ENCODE results near the gene KLHDC4.

The KLHDC4 gene

DNA sequence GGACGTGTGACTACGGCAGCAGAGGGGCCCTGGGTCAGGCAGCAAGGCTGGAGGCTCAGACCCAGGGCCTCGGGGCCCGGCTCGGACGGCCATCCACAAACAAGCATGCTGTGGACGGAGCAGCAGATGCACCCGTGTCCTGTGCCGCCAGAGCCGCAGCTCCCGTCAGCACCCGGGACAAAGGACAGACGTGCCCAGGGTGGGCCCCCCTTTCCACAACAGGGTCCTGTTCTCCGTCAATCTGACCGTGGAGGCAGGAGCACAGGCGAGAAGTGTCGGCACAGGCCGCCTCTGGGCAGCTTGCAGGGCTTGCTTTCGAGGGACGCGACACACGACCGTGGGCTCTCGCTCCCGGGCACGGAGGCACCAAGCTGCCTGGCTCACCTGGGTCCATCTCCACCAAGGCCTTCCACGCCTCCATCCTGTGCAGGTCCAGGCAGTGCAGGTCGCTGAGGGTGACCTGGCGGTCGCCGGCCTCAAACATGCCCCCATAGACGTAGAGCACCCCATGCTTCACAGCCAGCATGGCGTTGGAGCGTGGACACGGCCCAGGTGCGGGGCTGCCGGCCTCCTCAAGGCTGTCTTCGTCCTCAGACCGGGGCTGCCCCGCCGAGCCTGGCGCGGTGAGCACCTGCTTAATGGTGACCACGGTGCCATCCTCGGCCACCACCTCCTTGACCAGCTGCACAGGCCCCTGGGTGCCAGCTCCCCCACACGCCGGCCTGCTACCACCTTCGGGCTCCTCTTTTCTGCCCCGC, 56.7 kb downstream of the KLHDC4 start:
- H3K27me3 ChIP-seq: no peaks in the 10 kb centered on the region
- H3K9me3 ChIP-seq: no peaks in the 10 kb centered on the region
- TF ChIP-seq, protein P1, sequence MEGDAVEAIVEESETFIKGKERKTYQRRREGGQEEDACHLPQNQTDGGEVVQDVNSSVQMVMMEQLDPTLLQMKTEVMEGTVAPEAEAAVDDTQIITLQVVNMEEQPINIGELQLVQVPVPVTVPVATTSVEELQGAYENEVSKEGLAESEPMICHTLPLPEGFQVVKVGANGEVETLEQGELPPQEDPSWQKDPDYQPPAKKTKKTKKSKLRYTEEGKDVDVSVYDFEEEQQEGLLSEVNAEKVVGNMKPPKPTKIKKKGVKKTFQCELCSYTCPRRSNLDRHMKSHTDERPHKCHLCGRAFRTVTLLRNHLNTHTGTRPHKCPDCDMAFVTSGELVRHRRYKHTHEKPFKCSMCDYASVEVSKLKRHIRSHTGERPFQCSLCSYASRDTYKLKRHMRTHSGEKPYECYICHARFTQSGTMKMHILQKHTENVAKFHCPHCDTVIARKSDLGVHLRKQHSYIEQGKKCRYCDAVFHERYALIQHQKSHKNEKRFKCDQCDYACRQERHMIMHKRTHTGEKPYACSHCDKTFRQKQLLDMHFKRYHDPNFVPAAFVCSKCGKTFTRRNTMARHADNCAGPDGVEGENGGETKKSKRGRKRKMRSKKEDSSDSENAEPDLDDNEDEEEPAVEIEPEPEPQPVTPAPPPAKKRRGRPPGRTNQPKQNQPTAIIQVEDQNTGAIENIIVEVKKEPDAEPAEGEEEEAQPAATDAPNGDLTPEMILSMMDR (IDR thresholded peaks at IDR 0.05; ENCODE audit: low read depth, low read length): no peak
- no peak overlapping the region for H3K4me3 ChIP-seq (ENCODE audit: low read depth, low read length)
- H3K36me3 ChIP-seq: peaks cover 39% of the 10 kb centered on the region
- H3K4me1 ChIP-seq: no peaks in the 10 kb centered on the region
- no peak for DNase-seq

DNA sequence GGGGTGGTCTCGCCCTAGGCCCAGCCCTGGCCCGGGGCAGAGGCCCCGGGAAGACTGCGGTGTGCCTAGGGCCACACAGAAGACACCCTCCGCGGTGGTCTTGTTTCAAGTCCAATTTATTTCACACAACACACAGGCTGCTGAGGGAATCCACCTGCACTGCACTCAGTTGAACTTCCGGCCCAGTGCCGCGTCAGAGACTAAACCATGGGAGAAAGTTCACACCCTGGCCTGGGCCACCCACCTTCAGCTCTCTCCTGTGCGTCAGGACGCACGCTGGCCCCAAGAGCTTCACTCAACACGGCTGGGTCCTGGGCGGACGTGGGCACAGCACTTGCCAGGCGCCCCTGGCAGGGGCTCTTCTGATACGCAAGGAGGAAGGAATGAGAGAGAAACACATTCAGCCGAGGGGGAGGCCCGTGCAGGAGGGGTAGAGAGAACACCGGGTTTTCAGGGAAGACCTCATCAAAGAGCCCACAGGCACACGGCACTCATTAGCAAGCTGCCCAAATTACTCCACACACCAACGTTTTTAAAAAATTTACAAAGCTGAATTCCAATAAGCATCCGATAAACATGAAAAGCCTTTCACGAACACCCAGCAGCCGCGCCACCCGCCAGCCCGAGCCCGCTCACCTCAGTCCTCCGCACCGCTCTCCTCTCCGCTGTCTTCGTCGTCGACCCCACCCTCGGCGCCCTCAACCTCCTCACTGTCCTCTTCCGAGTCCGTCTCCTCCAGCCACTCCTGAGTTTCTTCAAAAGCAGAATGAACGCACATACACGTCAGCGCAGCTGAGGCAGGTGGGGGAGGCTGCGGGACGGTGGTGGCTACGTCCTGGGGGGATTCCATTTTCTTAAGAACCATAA, 57.8 kb downstream of the KLHDC4 start:
- DNase-seq: no peak
- Histone ChIP-seq H3K4me3 (ENCODE audit: low read depth, low read length) (no peak overlapping the region), H3K27me3 (no peaks in the 10 kb centered on the region), H3K4me1 (no peaks in the 10 kb centered on the region), H3K36me3 (peaks cover 45% of the 10 kb centered on the region), H3K9me3 (no peaks in the 10 kb centered on the region)
- TF ChIP-seq, protein P1 (IDR thresholded peaks at IDR 0.05; ENCODE audit: low read depth, low read length): no peak

DNA sequence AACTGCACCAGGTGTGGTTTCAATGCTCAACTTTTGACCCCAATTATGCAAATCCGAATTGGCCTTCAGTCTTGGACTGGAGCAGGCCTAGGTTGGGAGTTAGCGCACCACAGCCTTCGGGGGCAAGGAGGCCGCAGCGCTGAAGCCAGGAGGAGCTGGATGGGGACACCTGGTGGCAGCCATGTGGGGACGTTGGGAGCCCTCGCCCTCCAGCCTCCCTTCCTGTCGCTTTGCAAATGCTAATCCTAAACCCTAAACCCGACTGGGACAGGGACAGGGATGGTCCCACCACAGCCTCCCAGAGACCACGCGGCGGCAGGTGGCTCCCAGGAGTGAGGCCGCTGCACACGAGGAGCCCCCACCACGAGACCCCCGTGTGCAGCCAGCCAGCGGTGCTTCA, 58.7 kb downstream of the KLHDC4 start:
- H3K9me3 ChIP-seq: no peaks in the 10 kb centered on the region
- no peak for DNase-seq
- H3K36me3 ChIP-seq: peaks cover 54% of the 10 kb centered on the region

DNA sequence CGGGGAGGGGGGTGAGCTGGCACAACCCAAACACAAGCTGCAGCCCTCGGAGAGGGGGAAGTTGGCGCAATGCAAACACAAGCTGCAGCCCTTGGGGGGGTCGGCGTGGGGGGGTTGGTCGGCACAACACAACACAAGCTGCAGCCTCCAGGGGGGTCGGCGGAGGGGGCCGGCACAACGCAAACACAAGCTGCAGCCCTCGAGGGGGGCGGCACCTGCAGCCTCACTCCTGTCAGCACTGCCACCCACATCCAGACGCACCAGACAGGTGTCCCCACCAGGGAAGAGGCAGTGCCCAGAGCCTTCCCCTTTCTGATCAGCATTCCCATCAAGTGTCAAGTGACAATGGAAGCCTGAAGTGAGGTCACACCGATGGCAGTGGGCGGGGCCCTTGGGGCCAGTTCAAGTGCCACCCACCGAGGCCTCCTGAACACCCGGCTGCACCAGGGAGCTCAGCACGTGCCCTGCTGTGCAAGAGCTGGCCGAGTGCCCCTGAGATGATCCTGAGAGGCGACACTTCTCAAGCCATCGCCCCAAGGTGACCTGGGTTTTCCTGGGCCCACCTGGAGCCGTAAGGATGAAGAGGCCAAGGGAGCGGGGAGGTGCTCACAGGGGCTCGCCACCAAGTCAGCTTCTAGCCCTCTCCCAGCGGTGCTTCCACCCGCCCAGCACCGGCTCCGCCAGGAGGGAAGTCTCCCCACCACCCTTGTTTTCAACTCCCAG, 59.3 kb downstream of the KLHDC4 start:
- Histone ChIP-seq H3K4me1 (no peaks in the 10 kb centered on the region), H3K27me3 (no peaks in the 10 kb centered on the region), H3K9me3 (no peaks in the 10 kb centered on the region), H3K36me3 (peaks cover 60% of the 10 kb centered on the region), H3K4me3 (ENCODE audit: low read depth, low read length) (no peak overlapping the region)
- TF ChIP-seq, protein P1 (IDR thresholded peaks at IDR 0.05; ENCODE audit: low read depth, low read length): no peak
- no peak for DNase-seq

More for the DNA sequence above, 58.7 kb downstream of the KLHDC4 start:
- TF ChIP-seq, protein P1 (IDR thresholded peaks at IDR 0.05; ENCODE audit: low read depth, low read length): no peak
- Histone ChIP-seq H3K4me1 (no peaks in the 10 kb centered on the region), H3K27me3 (no peaks in the 10 kb centered on the region), H3K4me3 (ENCODE audit: low read depth, low read length) (no peak overlapping the region)

DNA sequence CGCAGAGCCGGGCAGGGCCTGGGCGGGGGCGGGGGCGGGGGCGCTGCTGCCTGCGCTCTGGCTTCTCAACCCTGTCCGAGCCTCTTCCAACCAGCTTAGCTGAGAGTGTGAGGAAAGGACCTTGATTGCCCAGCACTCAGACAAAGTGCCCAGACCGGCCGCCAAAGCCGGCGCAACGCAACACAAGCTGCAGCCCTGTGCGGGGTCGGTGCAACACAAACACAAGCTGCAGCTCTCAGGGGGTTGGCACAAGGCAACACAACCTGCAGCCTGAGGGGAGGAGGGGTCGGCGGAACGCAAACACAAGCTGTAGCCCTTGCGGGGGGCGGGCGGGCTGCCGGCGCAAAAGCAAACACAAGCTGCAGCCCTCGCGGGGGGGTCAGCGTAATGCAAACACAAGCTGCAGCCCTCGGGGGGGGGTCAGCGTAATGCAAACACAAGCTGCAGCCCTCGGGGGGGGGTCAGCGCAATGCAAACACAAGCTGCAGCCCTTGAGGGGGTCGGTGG, 60.0 kb downstream of the KLHDC4 start:
- TF ChIP-seq, protein P1 (IDR thresholded peaks at IDR 0.05; ENCODE audit: low read depth, low read length): no peak
- Histone ChIP-seq H3K4me3 (ENCODE audit: low read depth, low read length) (no peak overlapping the region), H3K36me3 (peaks cover 58% of the 10 kb centered on the region), H3K9me3 (no peaks in the 10 kb centered on the region), H3K4me1 (no peaks in the 10 kb centered on the region), H3K27me3 (no peaks in the 10 kb centered on the region)
- no peak for DNase-seq
